OCI-LY7 (cell line): ENCODE data around the gene GRID1. TPM values are rescaled to one million over a fixed set of nuclear protein-coding genes. Genes with fewer than 3 reads are reported as not detected.

Experiments
- BruUV-seq: library from RNA; stranded (reverse); fragments of 400-500 nt; replicated peaks from 2 replicates; lab custom pipeline; 2021; lab: Mats Ljungman, UMichigan
- CTCF ChIA-PET: fragments of 300-600 bp; sonication (Branson Sonifier 250); formaldehyde crosslinking; loops from one replicate; lab custom pipeline; 2022; ENCODE audit warnings: antibody characterized with exemption; ENCODE audit not compliant: unreplicated experiment; lab: Charles Lee
- POLR2A ChIA-PET: fragments of 300-600 bp; sonication (Branson Sonifier 250); formaldehyde crosslinking; loops from one replicate; lab custom pipeline; 2022; ENCODE audit warnings: antibody characterized with exemption; lab: Charles Lee
- DNase-seq: peaks from one replicate; pipeline ENCODE4 v3.0.0-alpha.2; 2015; ENCODE audit warnings: low spot score
- H2AFZ ChIP-seq: fragments of 200-600 bp; sonication (generic), shearing (Covaris generic); 2 replicates; pipeline ENCODE4 v1.6.1; 2014; ENCODE audit warnings: mild to moderate bottlenecking, antibody characterized with exemption, low read length, moderate library complexity
- H3K27ac ChIP-seq: fragments of 200-600 bp; sonication (generic); 2 replicates; pipeline ENCODE4 v1.5.1; 2014; ENCODE audit warnings: mixed run types, low read depth, mild to moderate bottlenecking, moderate library complexity, low read length, inconsistent platforms; ENCODE audit not compliant: poor library complexity, severe bottlenecking
- H3K36me3 ChIP-seq: fragments of 200-600 bp; sonication (generic); 2 replicates; pipeline ENCODE4 v1.6.1; 2014; ENCODE audit warnings: mild to moderate bottlenecking, antibody characterized with exemption, low read length, moderate library complexity, mixed read lengths; ENCODE audit not compliant: insufficient read depth
- H3K4me1 ChIP-seq: fragments of 200-600 bp; sonication (generic); 2 replicates; pipeline ENCODE4 v1.5.1; 2014; ENCODE audit warnings: mild to moderate bottlenecking, low read length; ENCODE audit not compliant: insufficient read depth, poor library complexity, severe bottlenecking
- H3K4me2 ChIP-seq: fragments of 200-600 bp; sonication (generic); 2 replicates; pipeline ENCODE4 v1.6.1; 2014; ENCODE audit warnings: mild to moderate bottlenecking, low read length
- H3K4me3 ChIP-seq: fragments of 200-600 bp; sonication (generic); 2 replicates; pipeline ENCODE4 v1.5.1; 2014; ENCODE audit warnings: mild to moderate bottlenecking, low read depth, low read length; ENCODE audit not compliant: poor library complexity, severe bottlenecking
- H3K79me2 ChIP-seq: fragments of 200-600 bp; sonication (generic); 2 replicates; pipeline ENCODE4 v1.6.1; 2016; ENCODE audit warnings: low read depth, mild to moderate bottlenecking, low read length, moderate library complexity, mixed read lengths; ENCODE audit not compliant: insufficient read depth
- H3K9me2 ChIP-seq: fragments of 200-600 bp; sonication (generic); 2 replicates; pipeline ENCODE4 v1.6.1; 2016; ENCODE audit warnings: mild to moderate bottlenecking, low read length, mixed read lengths; ENCODE audit not compliant: insufficient read depth
- H3K9me3 ChIP-seq: fragments of 200-600 bp; sonication (generic); 2 replicates; pipeline ENCODE4 v1.6.1; 2014; ENCODE audit warnings: mild to moderate bottlenecking, mixed run types, low read length, mixed read lengths
- H4K20me1 ChIP-seq: fragments of 200-600 bp; sonication (generic); 2 replicates; pipeline ENCODE4 v1.6.1; 2014; ENCODE audit warnings: mild to moderate bottlenecking, antibody characterized with exemption, low read length, moderate library complexity, mixed read lengths; ENCODE audit not compliant: insufficient read depth
- EZH2phosphoT487 ChIP-seq: fragments of 200-600 bp; sonication (generic); IDR thresholded peaks from 2 replicates; pipeline ENCODE4 v1.6.1; 2018; ENCODE audit warnings: low read depth, borderline replicate concordance, mild to moderate bottlenecking, mixed run types, antibody characterized with exemption, low read length, moderate library complexity, mixed read lengths
- intact Hi-C: fragments of 100-400 bp; cut with micrococcal nuclease; formaldehyde crosslinking; loops from one replicate; pipeline ENCODE4 v1.10.0; 2022; ENCODE audit not compliant: unreplicated experiment
- total RNA-seq, 2 experiments: library from RNA; depleted of rRNA in 1 of 2; stranded (reverse); fragments of >200 nt in 1 of 2; shearing (Covaris generic) in 1 of 2; gene quantifications; 2 replicates each; pipeline ENCODE4 v1.2.3, GENCODE V29; 2014 to 2022
- TF ChIP-seq, protein P1 (sequence below): fragments of 200-600 bp; sonication (generic); conservative IDR thresholded peaks from 2 replicates; pipeline ENCODE4 v1.5.1; 2014; ENCODE audit warnings: mild to moderate bottlenecking, antibody characterized with exemption, low read length, moderate library complexity, mixed read lengths

GRID1 gene
- total RNA-seq, 2 experiments from 2014 or later, result 1.6 to 3.7 TPM

DNA sequence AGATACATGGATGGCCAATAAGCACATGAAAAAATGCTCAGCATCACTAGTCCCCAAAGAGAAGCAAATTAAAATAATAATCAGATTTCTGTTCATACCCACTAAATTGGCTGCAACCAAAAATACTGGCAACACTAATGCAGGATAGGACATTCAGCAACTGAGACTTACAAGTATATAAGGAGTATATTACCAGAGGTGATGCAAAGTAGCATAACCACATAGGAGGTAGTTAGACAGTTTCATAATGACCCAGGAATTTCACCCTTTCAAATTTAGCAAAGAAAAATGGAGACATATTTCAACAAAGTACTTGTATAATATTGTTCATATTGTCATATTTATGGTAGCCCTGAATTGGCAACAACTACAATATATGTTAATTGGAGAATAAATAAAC, 727.8 kb downstream of the GRID1 start:
- Histone ChIP-seq H3K79me2 (no peaks in the 10 kb centered on the region), H3K4me1 (no peaks in the 10 kb centered on the region), H3K36me3 (no peaks in the 10 kb centered on the region), H3K4me3 (no peak overlapping the region), H4K20me1 (no peaks in the 10 kb centered on the region), H3K27ac (no peak overlapping the region), H3K9me2 (no peaks in the 10 kb centered on the region), H3K4me2 (no peak overlapping the region), H2AFZ (no peak overlapping the region), H3K9me3 (no peaks in the 10 kb centered on the region)
- intact Hi-C loops, result no loop called here
- no peak for DNase-seq
- CTCF ChIA-PET, result no interaction called here
- TF ChIP-seq, protein P1, sequence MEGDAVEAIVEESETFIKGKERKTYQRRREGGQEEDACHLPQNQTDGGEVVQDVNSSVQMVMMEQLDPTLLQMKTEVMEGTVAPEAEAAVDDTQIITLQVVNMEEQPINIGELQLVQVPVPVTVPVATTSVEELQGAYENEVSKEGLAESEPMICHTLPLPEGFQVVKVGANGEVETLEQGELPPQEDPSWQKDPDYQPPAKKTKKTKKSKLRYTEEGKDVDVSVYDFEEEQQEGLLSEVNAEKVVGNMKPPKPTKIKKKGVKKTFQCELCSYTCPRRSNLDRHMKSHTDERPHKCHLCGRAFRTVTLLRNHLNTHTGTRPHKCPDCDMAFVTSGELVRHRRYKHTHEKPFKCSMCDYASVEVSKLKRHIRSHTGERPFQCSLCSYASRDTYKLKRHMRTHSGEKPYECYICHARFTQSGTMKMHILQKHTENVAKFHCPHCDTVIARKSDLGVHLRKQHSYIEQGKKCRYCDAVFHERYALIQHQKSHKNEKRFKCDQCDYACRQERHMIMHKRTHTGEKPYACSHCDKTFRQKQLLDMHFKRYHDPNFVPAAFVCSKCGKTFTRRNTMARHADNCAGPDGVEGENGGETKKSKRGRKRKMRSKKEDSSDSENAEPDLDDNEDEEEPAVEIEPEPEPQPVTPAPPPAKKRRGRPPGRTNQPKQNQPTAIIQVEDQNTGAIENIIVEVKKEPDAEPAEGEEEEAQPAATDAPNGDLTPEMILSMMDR, result no peak
- no peak for TF ChIP-seq EZH2phosphoT487
- POLR2A ChIA-PET, result no interaction called here
- no TSS peak for BruUV-seq

- TF ChIP-seq EZH2phosphoT487, result no peak
- TF ChIP-seq, protein P1, result no peak
- DNase-seq, result no peak
- H4K20me1 ChIP-seq, result no peaks in the 10 kb centered on the region
- H3K9me2 ChIP-seq, result no peaks in the 10 kb centered on the region
- no peaks in the 10 kb centered on the region for H3K36me3 ChIP-seq
- ChIA-PET POLR2A (no interaction called here), CTCF (no interaction called here)
- no peak overlapping the region for H2AFZ ChIP-seq
- no peak overlapping the region for H3K4me3 ChIP-seq
- H3K27ac ChIP-seq, result no peak overlapping the region
- H3K9me3 ChIP-seq, result no peaks in the 10 kb centered on the region
- BruUV-seq, result no TSS peak
- intact Hi-C loops, result no loop called here
- no peaks in the 10 kb centered on the region for H3K79me2 ChIP-seq
- H3K4me1 ChIP-seq, result no peaks in the 10 kb centered on the region
- no peak overlapping the region for H3K4me2 ChIP-seq
These were observed 730.9 kb downstream of the GRID1 start for GRCh38 chr10:85635650-85636049.

- no peak for DNase-seq
- no peak overlapping the region for H3K4me2 ChIP-seq
- no peak overlapping the region for H3K4me3 ChIP-seq
- BruUV-seq, result no TSS peak
- no peaks in the 10 kb centered on the region for H4K20me1 ChIP-seq
- no peaks in the 10 kb centered on the region for H3K79me2 ChIP-seq
- no peaks in the 10 kb centered on the region for H3K36me3 ChIP-seq
- H3K27ac ChIP-seq, result no peak overlapping the region
- H2AFZ ChIP-seq, result no peak overlapping the region
- ChIA-PET POLR2A (interaction anchor here (0.6 kb wide), 1 partner anchor 80 kb away, joined by 3 read pairs; no protein-coding TSS in a partner anchor), CTCF (interaction anchor here (0.6 kb wide), 1 partner anchor 42 kb away, joined by 3 read pairs; no protein-coding TSS in a partner anchor)
- TF ChIP-seq EZH2phosphoT487, result no peak
- intact Hi-C loops, result no loop called here
- no peaks in the 10 kb centered on the region for H3K9me2 ChIP-seq
- no peaks in the 10 kb centered on the region for H3K9me3 ChIP-seq
- H3K4me1 ChIP-seq, result no peaks in the 10 kb centered on the region
These were observed 742.1 kb downstream of the GRID1 start for GRCh38 chr10:85624511-85624910.
